ENCODE measurements around the gene CAMSAP2. TPM values are rescaled to one million over a fixed set of nuclear protein-coding genes. Genes with fewer than 3 reads are reported as not detected.

The CAMSAP2 gene
- total RNA-seq, 1 experiment from 2014 or later = 23.4 TPM

GRCh38 chr1:200802042-200802441, 63.3 kb downstream of the CAMSAP2 start:
- no peak overlapping the region for H3K4me3 Mint-ChIP-seq (ENCODE audit: unreplicated experiment)
- POLR2A ChIA-PET = no interaction called here

GRCh38 chr1:200802865-200803512, 64.3 kb downstream of the CAMSAP2 start:
- no peak overlapping the region for H3K27ac Mint-ChIP-seq (ENCODE audit: unreplicated experiment)
- no peaks in the 10 kb centered on the region for H3K9me3 ChIP-seq
- CTCF ChIA-PET = interaction anchor here (0.7 to 2.7 kb wide), 2 partner anchors 181 to 240 kb away, joined by 3 to 18 read pairs; no protein-coding TSS in a partner anchor
- peaks cover 6% of the 10 kb centered on the region; the same call in 1 of the 2 replicates for H3K4me1 ChIP-seq
- H3K36me3 Mint-ChIP-seq (ENCODE audit: insufficient read depth, unreplicated experiment) = no peaks in the 10 kb centered on the region
- DNase-seq = peak; percentile 86
- no peaks in the 10 kb centered on the region for H3K27me3 Mint-ChIP-seq (ENCODE audit: insufficient read depth, unreplicated experiment)
- no peaks in the 10 kb centered on the region for H3K27me3 ChIP-seq (replicated peaks; ENCODE audit: control insufficient read depth, insufficient read depth, low read length)
- no peak overlapping the region for H3K4me3 ChIP-seq (ENCODE audit: low read depth, low read length)
- peak; percentile 92 to 97 for TF ChIP-seq CTCF (IDR thresholded peaks at IDR 0.05; ENCODE audit: insufficient read depth in 1 of 2, low read depth in 1 of 2, low read length in 1 of 2, severe bottlenecking in 1 of 2, unreplicated experiment in 1 of 2)
- peaks cover 8% of the 10 kb centered on the region for H3K4me1 Mint-ChIP-seq (ENCODE audit: low read depth, unreplicated experiment)
- no peaks in the 10 kb centered on the region for H3K9me3 Mint-ChIP-seq (ENCODE audit: unreplicated experiment)
- H3K4me3 Mint-ChIP-seq (ENCODE audit: unreplicated experiment) = no peak overlapping the region
- POLR2A ChIA-PET = no interaction called here
- intact Hi-C loops (cut with micrococcal nuclease; ENCODE audit: unreplicated experiment) = loop anchor here (1.0 to 2.0 kb wide), 4 partner anchors 62 to 244 kb away; partner anchors contain the start of gene DDX59
- BruUV-seq (replicated peaks) = no TSS peak
- no peaks in the 10 kb centered on the region for H3K36me3 ChIP-seq (ENCODE audit: control insufficient read depth, insufficient read depth, low read length)

More at GRCh38 chr1:200802042-200802441, 63.3 kb downstream of the CAMSAP2 start:
- Histone ChIP-seq H3K9me3 (no peaks in the 10 kb centered on the region), H3K4me1 (peaks cover 6% of the 10 kb centered on the region; the same call in 1 of the 2 replicates), H3K4me3 (ENCODE audit: low read depth, low read length) (no peak overlapping the region), H3K36me3 (ENCODE audit: control insufficient read depth, insufficient read depth, low read length) (no peaks in the 10 kb centered on the region), H3K27me3 (replicated peaks; ENCODE audit: control insufficient read depth, insufficient read depth, low read length) (no peaks in the 10 kb centered on the region)
- H3K27me3 Mint-ChIP-seq (ENCODE audit: insufficient read depth, unreplicated experiment) = no peaks in the 10 kb centered on the region
- CTCF ChIA-PET = interaction anchor here (2.7 kb wide), 1 partner anchor 180 kb away, joined by 18 read pairs; no protein-coding TSS in a partner anchor
- DNase-seq = no peak
- BruUV-seq (replicated peaks) = no TSS peak
- no peak for TF ChIP-seq CTCF (IDR thresholded peaks at IDR 0.05; ENCODE audit: insufficient read depth in 1 of 2, low read depth in 1 of 2, low read length in 1 of 2, severe bottlenecking in 1 of 2, unreplicated experiment in 1 of 2)
- intact Hi-C loops (cut with micrococcal nuclease; ENCODE audit: unreplicated experiment) = loop anchor here (2.0 kb wide), 2 partner anchors 61 to 243 kb away; no protein-coding TSS in a partner anchor
- no peaks in the 10 kb centered on the region for H3K9me3 Mint-ChIP-seq (ENCODE audit: unreplicated experiment)
- peaks cover 8% of the 10 kb centered on the region for H3K4me1 Mint-ChIP-seq (ENCODE audit: low read depth, unreplicated experiment)
- H3K27ac Mint-ChIP-seq (ENCODE audit: unreplicated experiment) = no peak overlapping the region
- no peaks in the 10 kb centered on the region for H3K36me3 Mint-ChIP-seq (ENCODE audit: insufficient read depth, unreplicated experiment)

- H3K4me1 ChIP-seq = peaks cover 6% of the 10 kb centered on the region; the same call in 1 of the 2 replicates
- no peaks in the 10 kb centered on the region for H3K9me3 ChIP-seq
- peaks cover 24% of the 10 kb centered on the region for H3K36me3 Mint-ChIP-seq (ENCODE audit: insufficient read depth, unreplicated experiment)
- H3K4me3 Mint-ChIP-seq (ENCODE audit: unreplicated experiment) = no peak overlapping the region
- ChIA-PET POLR2A (no interaction called here), CTCF (no interaction called here)
- H3K27ac Mint-ChIP-seq (ENCODE audit: unreplicated experiment) = no peak overlapping the region
- H3K27me3 Mint-ChIP-seq (ENCODE audit: insufficient read depth, unreplicated experiment) = no peaks in the 10 kb centered on the region
- no peak overlapping the region for H3K4me3 ChIP-seq (ENCODE audit: low read depth, low read length)
- H3K36me3 ChIP-seq (ENCODE audit: control insufficient read depth, insufficient read depth, low read length) = no peaks in the 10 kb centered on the region
- H3K27me3 ChIP-seq (replicated peaks; ENCODE audit: control insufficient read depth, insufficient read depth, low read length) = no peaks in the 10 kb centered on the region
- intact Hi-C loops (cut with micrococcal nuclease; ENCODE audit: unreplicated experiment) = no loop called here
- no peaks in the 10 kb centered on the region for H3K4me1 Mint-ChIP-seq (ENCODE audit: low read depth, unreplicated experiment)
- BruUV-seq (replicated peaks) = no TSS peak
- TF ChIP-seq CTCF (IDR thresholded peaks at IDR 0.05; ENCODE audit: insufficient read depth in 1 of 2, low read depth in 1 of 2, low read length in 1 of 2, severe bottlenecking in 1 of 2, unreplicated experiment in 1 of 2) = no peak
- DNase-seq = no peak
- H3K9me3 Mint-ChIP-seq (ENCODE audit: unreplicated experiment) = no peaks in the 10 kb centered on the region
Observed at GRCh38 chr1:200805719-200806118, 67.0 kb downstream of the CAMSAP2 start.
